Coronary artery (tissue), 2 donors: ENCODE measurements around the gene NPAS3.

Experiments
- DNase-seq: peaks from one replicate; pipeline ENCODE4 v3.0.0-alpha.2; 2017; ENCODE audit warnings: low spot score
- H3K27ac ChIP-seq, 2 donors: fragments of 200-600 bp; sonication (generic); one replicate each; pipeline ENCODE4 v1.5.1; 2016 to 2019
- H3K4me3 ChIP-seq: fragments of 200-600 bp; sonication (generic); 2 replicates; pipeline ENCODE4 v1.5.1; 2016; ENCODE audit warnings: mild to moderate bottlenecking, moderate library complexity
- CTCF ChIP-seq: fragments of 200-600 bp; sonication (generic); IDR thresholded peaks from one replicate; pipeline ENCODE4 v1.5.1; 2019; ENCODE audit warnings: antibody characterized with exemption

The NPAS3 gene

GRCh38 chr14:33103966-33104365 lies 165.3 kb downstream of the NPAS3 start:
- Histone ChIP-seq H3K27ac (no peak overlapping the region), H3K4me3 (no peak overlapping the region)
- DNase-seq = no peak
- no peak for TF ChIP-seq CTCF

- no peak for TF ChIP-seq CTCF
- Histone ChIP-seq H3K4me3 (no peak overlapping the region), H3K27ac (no peak overlapping the region)
- no peak for DNase-seq
Measured at GRCh38 chr14:33110737-33111443, 172.2 kb downstream of the NPAS3 start.

- H3K4me3 ChIP-seq = no peak overlapping the region
- no peak for TF ChIP-seq CTCF
- H3K27ac ChIP-seq = no peak overlapping the region
- DNase-seq = no peak
Measured at GRCh38 chr14:33114331-33114730, 175.7 kb downstream of the NPAS3 start.

- TF ChIP-seq CTCF = no peak
Measured at GRCh38 chr14:33118668-33119067, 180.0 kb downstream of the NPAS3 start.

GRCh38 chr14:33120341-33120740 lies 181.7 kb downstream of the NPAS3 start:
- H3K4me3 ChIP-seq = no peak overlapping the region
- no peak for TF ChIP-seq CTCF
- no peak for DNase-seq
- H3K27ac ChIP-seq = no peak overlapping the region

More at GRCh38 chr14:33118668-33119067, 180.0 kb downstream of the NPAS3 start:
- DNase-seq = no peak
- Histone ChIP-seq H3K27ac (no peak overlapping the region), H3K4me3 (no peak overlapping the region)

- TF ChIP-seq CTCF = no peak
- Histone ChIP-seq H3K27ac (no peak overlapping the region), H3K4me3 (no peak overlapping the region)
- no peak for DNase-seq
Measured at GRCh38 chr14:33120966-33121365, 182.3 kb downstream of the NPAS3 start.

GRCh38 chr14:33123281-33123680 lies 184.6 kb downstream of the NPAS3 start:
- Histone ChIP-seq H3K27ac (no peak overlapping the region), H3K4me3 (no peak overlapping the region)
- no peak for DNase-seq
- no peak for TF ChIP-seq CTCF
